ENCODE data around the gene RTN4. TPM values are rescaled to one million over a fixed set of nuclear protein-coding genes. Genes with fewer than 3 reads are reported as not detected.

RTN4 gene
- polyA plus RNA-seq, 2 donors: 116 to 121 TPM

GRCh38 chr2:54942373-54942772 lies 107.9 kb downstream of the RTN4 start:
- H3K36me3 ChIP-seq (ENCODE audit: control insufficient read depth in 2 of 2, insufficient read depth in 2 of 2, low read length in 1 of 2): no peaks in the 10 kb centered on the region
- H3K27ac ChIP-seq (ENCODE audit: low read depth in 2 of 2, low read length in 1 of 2): no peak overlapping the region
- WGBS, 2 donors: 72 to 79% methylated on average over 5 of the region's 5 CpGs
- no peak overlapping the region for H3K4me3 ChIP-seq (ENCODE audit: low read depth in 1 of 2, low read length in 2 of 2)
- peaks cover 3 to 4% of the 10 kb centered on the region in 2 donors for H3K4me1 ChIP-seq (ENCODE audit: control insufficient read depth in 2 of 2, insufficient read depth in 2 of 2, low read length in 1 of 2)
- no peaks in the 10 kb centered on the region for H3K9me3 ChIP-seq (ENCODE audit: control insufficient read depth in 2 of 2, insufficient read depth in 1 of 2, low read depth in 1 of 2, low read length in 1 of 2)
- H3K27me3 ChIP-seq (ENCODE audit: control insufficient read depth in 1 of 2, insufficient read depth in 2 of 2, low read length in 2 of 2): no peaks in the 10 kb centered on the region

DNA sequence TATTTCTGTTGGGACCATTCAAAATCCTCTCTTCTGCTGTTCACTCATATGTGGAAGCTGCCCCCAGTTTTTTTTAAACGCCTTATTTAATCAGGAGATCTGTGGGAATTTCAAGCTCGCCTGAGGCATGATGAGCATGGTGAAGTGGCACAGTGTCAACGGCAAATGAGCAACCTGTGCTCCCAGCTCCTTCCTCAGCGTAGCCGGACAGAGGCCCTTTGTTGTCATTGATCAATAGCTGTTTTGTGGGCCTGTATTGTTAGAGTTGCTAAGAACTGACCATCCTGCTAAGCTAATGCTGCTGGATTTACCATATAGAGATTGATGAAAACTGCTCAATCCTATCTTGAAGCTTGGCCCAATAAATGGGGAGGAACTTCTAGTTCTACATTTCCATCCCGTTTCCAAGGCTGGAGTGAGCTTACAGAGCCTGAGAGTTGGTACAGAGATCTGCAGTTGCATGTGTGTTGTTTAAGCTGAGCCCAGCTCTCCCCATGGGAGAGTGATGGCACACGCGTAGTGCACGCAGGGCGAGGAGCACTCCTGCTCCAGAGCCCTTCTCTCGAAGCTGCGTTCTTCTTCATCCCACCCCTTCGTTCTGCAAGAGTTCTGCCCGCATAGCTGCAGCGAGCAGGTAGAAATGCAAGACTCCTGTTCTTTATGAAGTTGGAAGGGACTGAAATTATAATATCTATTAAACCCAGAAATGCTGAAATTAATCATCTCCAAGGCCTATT lies 108.8 kb downstream of the RTN4 start:
- Histone ChIP-seq H3K4me3 (ENCODE audit: low read depth in 1 of 2, low read length in 2 of 2) (no peak overlapping the region), H3K4me1 (ENCODE audit: control insufficient read depth in 2 of 2, insufficient read depth in 2 of 2, low read length in 1 of 2) (peaks cover 3 to 4% of the 10 kb centered on the region in 2 donors), H3K9me3 (ENCODE audit: control insufficient read depth in 2 of 2, insufficient read depth in 1 of 2, low read depth in 1 of 2, low read length in 1 of 2) (no peaks in the 10 kb centered on the region), H3K36me3 (ENCODE audit: control insufficient read depth in 2 of 2, insufficient read depth in 2 of 2, low read length in 1 of 2) (no peaks in the 10 kb centered on the region), H3K27me3 (ENCODE audit: control insufficient read depth in 1 of 2, insufficient read depth in 2 of 2, low read length in 2 of 2) (no peaks in the 10 kb centered on the region), H3K27ac (ENCODE audit: low read depth in 2 of 2, low read length in 1 of 2) (no peak overlapping the region)
- 91 to 92% methylated on average over 15 of the region's 15 CpGs for whole genome bisulfite sequencing, 2 donors

DNA sequence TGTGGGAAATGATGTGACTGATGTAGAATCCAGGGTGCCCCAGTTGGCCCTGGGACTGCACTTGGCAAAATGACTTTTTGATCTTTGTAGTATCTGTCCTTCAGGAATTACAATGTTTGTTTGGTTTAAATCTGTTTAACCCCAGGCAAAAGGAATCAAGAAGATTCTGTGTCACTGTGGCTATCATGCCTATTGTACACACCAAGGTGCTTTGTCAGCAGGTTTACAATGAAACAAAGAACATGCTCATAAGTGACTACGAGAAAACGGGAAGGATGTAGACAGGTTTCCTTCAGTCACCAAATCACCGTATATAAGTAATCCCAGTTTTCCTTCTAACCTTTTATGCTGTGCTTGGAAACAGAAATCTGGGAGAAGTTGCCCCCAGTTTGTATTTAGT lies 109.5 kb downstream of the RTN4 start:
- 52 to 59% methylated on average over 3 of the region's 3 CpGs for WGBS, 2 donors
- no peak overlapping the region for H3K27ac ChIP-seq (ENCODE audit: low read depth in 2 of 2, low read length in 1 of 2)
- no peaks in the 10 kb centered on the region for H3K36me3 ChIP-seq (ENCODE audit: control insufficient read depth in 2 of 2, insufficient read depth in 2 of 2, low read length in 1 of 2)
- no peaks in the 10 kb centered on the region for H3K27me3 ChIP-seq (ENCODE audit: control insufficient read depth in 1 of 2, insufficient read depth in 2 of 2, low read length in 2 of 2)
- H3K4me1 ChIP-seq (ENCODE audit: control insufficient read depth in 2 of 2, insufficient read depth in 2 of 2, low read length in 1 of 2): no peaks in the 10 kb centered on the region
- no peaks in the 10 kb centered on the region for H3K9me3 ChIP-seq (ENCODE audit: control insufficient read depth in 2 of 2, insufficient read depth in 1 of 2, low read depth in 1 of 2, low read length in 1 of 2)
- no peak overlapping the region for H3K4me3 ChIP-seq (ENCODE audit: low read depth in 1 of 2, low read length in 2 of 2)

DNA sequence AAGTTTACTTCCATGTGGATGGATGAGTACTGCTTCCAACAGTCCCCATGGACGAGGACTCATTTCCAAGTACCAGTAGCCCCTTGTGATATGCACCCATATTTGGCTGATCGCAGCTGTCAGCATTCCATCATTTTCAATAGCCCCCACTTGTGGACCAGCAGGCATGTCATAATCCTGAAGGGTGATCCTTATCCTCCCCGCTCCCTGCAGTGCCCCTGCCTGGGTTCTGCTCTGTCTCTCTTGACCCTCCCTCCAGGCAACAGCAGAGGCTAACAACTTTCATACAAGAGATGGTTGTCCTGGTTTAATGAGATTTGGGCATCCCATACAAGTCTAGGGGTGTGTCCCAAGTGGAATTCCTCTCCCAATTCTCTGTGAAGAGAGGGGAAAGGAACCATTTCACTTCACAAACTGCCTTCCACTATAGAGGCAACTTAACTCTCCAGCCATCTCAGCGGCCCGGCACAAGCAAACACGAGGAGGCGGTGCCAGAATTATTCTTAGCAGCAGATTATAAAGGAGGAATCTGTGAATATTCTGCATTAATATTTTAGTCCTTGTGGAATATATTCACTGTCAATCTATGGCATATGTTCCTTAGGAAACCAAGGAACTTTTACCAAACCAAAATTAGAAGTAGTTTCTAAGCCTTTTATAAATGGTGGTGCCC lies 110.7 kb downstream of the RTN4 start:
- Histone ChIP-seq H3K36me3 (ENCODE audit: control insufficient read depth in 2 of 2, insufficient read depth in 2 of 2, low read length in 1 of 2) (no peaks in the 10 kb centered on the region), H3K4me1 (ENCODE audit: control insufficient read depth in 2 of 2, insufficient read depth in 2 of 2, low read length in 1 of 2) (no peaks in the 10 kb centered on the region), H3K4me3 (ENCODE audit: low read depth in 1 of 2, low read length in 2 of 2) (no peak overlapping the region), H3K27me3 (ENCODE audit: control insufficient read depth in 1 of 2, insufficient read depth in 2 of 2, low read length in 2 of 2) (no peaks in the 10 kb centered on the region), H3K9me3 (ENCODE audit: control insufficient read depth in 2 of 2, insufficient read depth in 1 of 2, low read depth in 1 of 2, low read length in 1 of 2) (no peaks in the 10 kb centered on the region), H3K27ac (ENCODE audit: low read depth in 2 of 2, low read length in 1 of 2) (no peak overlapping the region)
- WGBS, 2 donors: 87 to 89% methylated on average over 7 of the region's 7 CpGs

- WGBS, 2 donors: 53 to 67% methylated on average over 8 of the region's 8 CpGs
- Histone ChIP-seq H3K36me3 (ENCODE audit: control insufficient read depth in 2 of 2, insufficient read depth in 2 of 2, low read length in 1 of 2) (no peaks in the 10 kb centered on the region), H3K4me3 (ENCODE audit: low read depth in 1 of 2, low read length in 2 of 2) (no peak overlapping the region), H3K27ac (ENCODE audit: low read depth in 2 of 2, low read length in 1 of 2) (peak overlapping the region in 1 of 2 donors; percentile 65), H3K9me3 (ENCODE audit: control insufficient read depth in 2 of 2, insufficient read depth in 1 of 2, low read depth in 1 of 2, low read length in 1 of 2) (no peaks in the 10 kb centered on the region), H3K4me1 (ENCODE audit: control insufficient read depth in 2 of 2, insufficient read depth in 2 of 2, low read length in 1 of 2) (no peaks in the 10 kb centered on the region), H3K27me3 (ENCODE audit: control insufficient read depth in 1 of 2, insufficient read depth in 2 of 2, low read length in 2 of 2) (no peaks in the 10 kb centered on the region)
Measured at GRCh38 chr2:54936766-54937165, 113.5 kb downstream of the RTN4 start.

- no peaks in the 10 kb centered on the region for H3K4me1 ChIP-seq (ENCODE audit: control insufficient read depth in 2 of 2, insufficient read depth in 2 of 2, low read length in 1 of 2)
- H3K9me3 ChIP-seq (ENCODE audit: control insufficient read depth in 2 of 2, insufficient read depth in 1 of 2, low read depth in 1 of 2, low read length in 1 of 2): no peaks in the 10 kb centered on the region
- WGBS, 2 donors: 73 to 83% methylated on average over 4 of the region's 4 CpGs
- no peaks in the 10 kb centered on the region for H3K36me3 ChIP-seq (ENCODE audit: control insufficient read depth in 2 of 2, insufficient read depth in 2 of 2, low read length in 1 of 2)
- no peaks in the 10 kb centered on the region for H3K27me3 ChIP-seq (ENCODE audit: control insufficient read depth in 1 of 2, insufficient read depth in 2 of 2, low read length in 2 of 2)
- no peak overlapping the region for H3K4me3 ChIP-seq (ENCODE audit: low read depth in 1 of 2, low read length in 2 of 2)
- no peak overlapping the region for H3K27ac ChIP-seq (ENCODE audit: low read depth in 2 of 2, low read length in 1 of 2)
Measured at GRCh38 chr2:54935389-54935788, 114.9 kb downstream of the RTN4 start.

DNA sequence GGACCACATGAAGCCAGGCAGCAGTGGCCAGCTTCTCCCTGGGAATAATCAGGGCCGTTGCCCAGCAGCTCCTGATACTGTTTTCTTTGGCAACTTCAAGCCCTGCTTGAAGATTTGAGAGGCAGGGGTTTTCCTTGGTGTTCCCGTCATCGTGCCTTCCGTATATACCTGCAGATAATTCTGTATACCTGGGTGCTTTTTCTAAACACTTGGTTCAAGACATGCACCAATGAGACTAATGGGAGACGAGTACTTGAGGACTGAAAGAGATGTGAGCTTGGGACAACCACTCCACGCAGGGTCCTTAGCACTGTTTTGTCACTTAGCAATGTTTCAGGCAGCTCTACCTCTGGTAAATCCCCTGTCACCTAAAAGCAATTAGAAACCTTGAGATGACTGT lies 118.8 kb downstream of the RTN4 start:
- Histone ChIP-seq H3K36me3 (ENCODE audit: control insufficient read depth in 2 of 2, insufficient read depth in 2 of 2, low read length in 1 of 2) (no peaks in the 10 kb centered on the region), H3K4me3 (ENCODE audit: low read depth in 1 of 2, low read length in 2 of 2) (no peak overlapping the region), H3K27ac (ENCODE audit: low read depth in 2 of 2, low read length in 1 of 2) (no peak overlapping the region), H3K4me1 (ENCODE audit: control insufficient read depth in 2 of 2, insufficient read depth in 2 of 2, low read length in 1 of 2) (peaks cover 2 to 6% of the 10 kb centered on the region in 2 donors), H3K9me3 (ENCODE audit: control insufficient read depth in 2 of 2, insufficient read depth in 1 of 2, low read depth in 1 of 2, low read length in 1 of 2) (no peaks in the 10 kb centered on the region), H3K27me3 (ENCODE audit: control insufficient read depth in 1 of 2, insufficient read depth in 2 of 2, low read length in 2 of 2) (no peaks in the 10 kb centered on the region)
- 91 to 96% methylated on average over 6 of the region's 6 CpGs for WGBS, 2 donors

GRCh38 chr2:54928719-54929118 lies 121.5 kb downstream of the RTN4 start:
- Histone ChIP-seq H3K4me1 (ENCODE audit: control insufficient read depth in 2 of 2, insufficient read depth in 2 of 2, low read length in 1 of 2) (peaks cover 2 to 6% of the 10 kb centered on the region in 2 donors), H3K36me3 (ENCODE audit: control insufficient read depth in 2 of 2, insufficient read depth in 2 of 2, low read length in 1 of 2) (no peaks in the 10 kb centered on the region), H3K27me3 (ENCODE audit: control insufficient read depth in 1 of 2, insufficient read depth in 2 of 2, low read length in 2 of 2) (no peaks in the 10 kb centered on the region), H3K4me3 (ENCODE audit: low read depth in 1 of 2, low read length in 2 of 2) (no peak overlapping the region), H3K9me3 (ENCODE audit: control insufficient read depth in 2 of 2, insufficient read depth in 1 of 2, low read depth in 1 of 2, low read length in 1 of 2) (no peaks in the 10 kb centered on the region), H3K27ac (ENCODE audit: low read depth in 2 of 2, low read length in 1 of 2) (peak overlapping the region; percentile 51 to 80)
- WGBS, 2 donors: 56% methylated on average over 4 of the region's 4 CpGs

- WGBS, 2 donors: 90 to 94% methylated on average over 16 of the region's 16 CpGs
- peak overlapping the region; percentile 51 to 80 for H3K27ac ChIP-seq (ENCODE audit: low read depth in 2 of 2, low read length in 1 of 2)
- no peaks in the 10 kb centered on the region for H3K9me3 ChIP-seq (ENCODE audit: control insufficient read depth in 2 of 2, insufficient read depth in 1 of 2, low read depth in 1 of 2, low read length in 1 of 2)
- H3K27me3 ChIP-seq (ENCODE audit: control insufficient read depth in 1 of 2, insufficient read depth in 2 of 2, low read length in 2 of 2): no peaks in the 10 kb centered on the region
- H3K4me1 ChIP-seq (ENCODE audit: control insufficient read depth in 2 of 2, insufficient read depth in 2 of 2, low read length in 1 of 2): peaks cover 2 to 6% of the 10 kb centered on the region in 2 donors
- H3K4me3 ChIP-seq (ENCODE audit: low read depth in 1 of 2, low read length in 2 of 2): no peak overlapping the region
- no peaks in the 10 kb centered on the region for H3K36me3 ChIP-seq (ENCODE audit: control insufficient read depth in 2 of 2, insufficient read depth in 2 of 2, low read length in 1 of 2)
Measured at GRCh38 chr2:54927751-54928615, 122.3 kb downstream of the RTN4 start.
